ENCODE results near the gene KIF26A. TPM values are rescaled to one million over a fixed set of nuclear protein-coding genes. Genes with fewer than 3 reads are reported as not detected.

Gene KIF26A
- total RNA-seq, 1 donor from 2014 or later: 4.4 TPM

DNA sequence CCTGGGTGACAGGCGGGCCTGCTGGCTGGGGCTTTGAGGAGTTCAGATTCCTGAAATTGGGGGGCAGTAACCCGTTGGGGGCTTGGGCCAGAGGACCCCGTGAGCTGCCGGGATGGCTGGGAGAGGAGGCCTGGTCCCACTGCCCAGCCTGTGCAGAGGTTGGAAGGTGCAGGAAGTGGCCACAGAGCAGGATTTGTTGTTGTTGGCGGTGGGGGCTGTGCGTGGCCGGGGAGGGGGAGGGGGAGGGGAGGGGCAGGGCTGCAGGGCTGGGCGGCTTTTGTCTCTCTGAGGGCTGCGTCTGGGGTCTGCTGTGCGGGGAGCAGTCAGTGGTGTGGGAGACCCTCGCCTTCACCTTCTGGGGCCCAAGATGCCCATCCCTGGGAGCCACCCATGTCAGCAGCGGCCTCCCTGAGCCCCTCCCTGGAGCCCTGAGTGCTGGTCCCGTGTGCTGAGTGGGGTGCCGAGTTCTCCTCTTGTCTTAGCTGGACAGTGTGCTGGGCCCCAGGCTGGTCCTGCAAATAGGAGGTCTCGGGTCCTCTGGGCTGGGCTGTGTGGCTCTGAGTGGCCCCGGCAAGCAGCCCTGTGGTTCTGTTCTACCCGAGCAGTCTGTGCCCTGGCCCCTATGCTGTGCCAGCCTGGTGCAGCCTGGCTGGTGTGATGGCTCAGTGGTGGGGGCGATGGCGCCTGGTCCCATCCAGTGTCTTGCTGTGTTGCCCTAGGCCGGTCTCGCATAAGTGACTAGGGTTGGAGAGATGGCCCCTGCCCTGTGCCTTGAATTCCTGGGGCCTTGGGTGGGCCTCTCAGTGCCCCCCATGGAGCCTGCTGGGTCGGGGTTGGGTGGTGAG lies 10.3 kb downstream of the KIF26A start:
- no peaks in the 10 kb centered on the region for H3K4me1 ChIP-seq
- no peak overlapping the region for H3K27ac ChIP-seq
- no peaks in the 10 kb centered on the region for H3K36me3 ChIP-seq
- intact Hi-C loops (cut with DNase I): no loop called here
- DNase-seq (no peak), ATAC-seq (no peak)
- TF ChIP-seq, protein P1, sequence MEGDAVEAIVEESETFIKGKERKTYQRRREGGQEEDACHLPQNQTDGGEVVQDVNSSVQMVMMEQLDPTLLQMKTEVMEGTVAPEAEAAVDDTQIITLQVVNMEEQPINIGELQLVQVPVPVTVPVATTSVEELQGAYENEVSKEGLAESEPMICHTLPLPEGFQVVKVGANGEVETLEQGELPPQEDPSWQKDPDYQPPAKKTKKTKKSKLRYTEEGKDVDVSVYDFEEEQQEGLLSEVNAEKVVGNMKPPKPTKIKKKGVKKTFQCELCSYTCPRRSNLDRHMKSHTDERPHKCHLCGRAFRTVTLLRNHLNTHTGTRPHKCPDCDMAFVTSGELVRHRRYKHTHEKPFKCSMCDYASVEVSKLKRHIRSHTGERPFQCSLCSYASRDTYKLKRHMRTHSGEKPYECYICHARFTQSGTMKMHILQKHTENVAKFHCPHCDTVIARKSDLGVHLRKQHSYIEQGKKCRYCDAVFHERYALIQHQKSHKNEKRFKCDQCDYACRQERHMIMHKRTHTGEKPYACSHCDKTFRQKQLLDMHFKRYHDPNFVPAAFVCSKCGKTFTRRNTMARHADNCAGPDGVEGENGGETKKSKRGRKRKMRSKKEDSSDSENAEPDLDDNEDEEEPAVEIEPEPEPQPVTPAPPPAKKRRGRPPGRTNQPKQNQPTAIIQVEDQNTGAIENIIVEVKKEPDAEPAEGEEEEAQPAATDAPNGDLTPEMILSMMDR (IDR thresholded peaks at IDR 0.05): no peak
- no peaks in the 10 kb centered on the region for H3K27me3 ChIP-seq (ENCODE audit: low read depth)
- H3K4me3 ChIP-seq: no peak overlapping the region
- no peaks in the 10 kb centered on the region for H3K9me3 ChIP-seq

DNA sequence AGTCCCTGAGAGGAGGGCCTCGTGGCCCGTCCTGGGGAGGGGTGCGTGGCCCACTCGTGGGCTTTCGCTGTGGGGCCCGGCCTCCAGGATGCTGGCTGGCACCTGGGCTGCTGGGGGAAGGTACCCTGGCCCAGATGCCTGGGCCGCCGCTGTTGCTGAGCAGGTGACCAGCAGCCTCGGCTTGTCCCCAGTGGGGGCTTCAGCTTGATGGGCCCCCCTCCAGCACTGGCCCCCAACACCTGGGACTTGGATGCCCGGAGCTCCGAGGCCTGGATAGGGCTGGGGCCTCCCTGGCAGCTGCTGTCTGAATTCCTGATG lies 10.8 kb downstream of the KIF26A start:
- Histone ChIP-seq H3K36me3 (no peaks in the 10 kb centered on the region), H3K27ac (no peak overlapping the region), H3K27me3 (ENCODE audit: low read depth) (no peaks in the 10 kb centered on the region), H3K4me1 (no peaks in the 10 kb centered on the region), H3K4me3 (no peak overlapping the region), H3K9me3 (no peaks in the 10 kb centered on the region)
- intact Hi-C loops (cut with DNase I): no loop called here
- TF ChIP-seq, protein P1 (IDR thresholded peaks at IDR 0.05): no peak
- ATAC-seq: no peak
- DNase-seq: no peak

DNA sequence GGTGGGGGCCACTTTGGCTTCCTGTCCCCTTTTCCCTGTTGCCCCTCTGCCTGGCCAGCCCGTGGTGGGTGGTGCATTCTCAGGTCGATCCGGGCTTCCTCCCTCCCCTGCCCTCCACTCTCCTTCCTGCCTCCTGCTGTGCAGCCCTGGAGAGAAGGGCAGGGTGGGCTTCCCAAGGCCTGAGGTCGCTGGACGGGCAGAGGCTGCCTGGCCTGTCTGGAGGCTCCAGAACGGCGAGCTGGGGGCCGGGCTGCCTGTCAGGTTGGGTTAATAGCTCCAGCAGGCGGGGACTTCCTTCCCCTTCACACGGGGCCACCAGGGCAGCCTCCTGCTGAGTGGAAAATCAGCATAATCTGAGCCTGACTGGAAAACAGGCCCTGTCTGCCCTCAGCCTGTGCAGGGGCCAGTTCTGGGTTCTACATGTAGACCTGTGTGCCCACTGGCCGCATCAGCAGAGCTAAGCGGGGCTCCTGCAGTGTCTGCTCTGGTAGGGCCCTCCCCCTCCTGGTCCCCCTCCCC lies 11.3 kb downstream of the KIF26A start:
- Histone ChIP-seq H3K4me1 (no peaks in the 10 kb centered on the region), H3K36me3 (no peaks in the 10 kb centered on the region), H3K9me3 (no peaks in the 10 kb centered on the region), H3K27ac (no peak overlapping the region), H3K4me3 (no peak overlapping the region), H3K27me3 (ENCODE audit: low read depth) (no peaks in the 10 kb centered on the region)
- DNase-seq (no peak), ATAC-seq (no peak)
- TF ChIP-seq, protein P1 (IDR thresholded peaks at IDR 0.05): no peak
- intact Hi-C loops (cut with DNase I): no loop called here

DNA sequence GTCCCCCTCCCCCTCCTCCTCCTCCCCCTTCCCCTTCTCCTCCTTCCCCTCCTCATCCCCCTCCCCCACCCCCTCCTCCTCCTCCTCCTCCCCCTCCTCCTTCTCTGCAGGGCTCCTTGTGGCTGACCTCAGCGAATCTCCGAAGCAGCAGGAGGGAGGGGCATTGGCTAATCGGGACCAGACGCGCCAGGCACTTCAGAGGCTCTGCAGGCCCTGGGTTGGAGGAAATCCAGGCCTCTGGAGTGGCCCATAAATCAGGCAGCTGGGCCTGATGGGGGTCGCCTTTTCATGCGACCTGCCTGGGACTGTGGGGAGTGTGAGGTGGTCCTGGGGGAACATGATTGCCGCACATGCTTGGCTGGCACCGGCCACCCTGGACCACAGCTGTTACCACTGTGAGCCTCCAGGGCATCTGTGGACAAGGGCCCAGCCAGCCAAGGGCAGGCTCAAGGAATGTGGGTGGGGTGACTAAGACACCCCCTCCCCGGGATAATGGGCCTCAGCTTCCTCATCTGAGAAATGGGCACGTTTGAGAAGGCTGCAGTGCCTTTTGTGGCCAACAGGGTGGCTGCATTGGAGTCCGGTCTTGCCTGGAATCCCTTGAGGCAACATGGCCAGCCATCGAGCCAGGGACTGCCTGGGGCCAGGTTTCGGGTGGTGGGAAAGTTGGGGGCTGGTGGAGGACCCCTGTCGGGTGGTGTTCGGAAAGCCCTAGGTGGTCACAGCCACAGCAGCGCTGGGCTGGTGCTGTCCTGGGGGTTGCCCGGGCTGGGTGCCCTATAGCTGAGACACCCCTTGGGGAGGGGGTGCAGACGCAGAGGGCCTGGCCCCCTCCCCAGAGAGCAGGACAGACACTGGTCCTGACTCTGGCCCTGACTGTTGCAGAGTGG lies 12.0 kb downstream of the KIF26A start:
- H3K27me3 ChIP-seq (ENCODE audit: low read depth): no peaks in the 10 kb centered on the region
- no peaks in the 10 kb centered on the region for H3K36me3 ChIP-seq
- intact Hi-C loops (cut with DNase I): no loop called here
- H3K4me3 ChIP-seq: no peak overlapping the region
- DNase-seq (no peak), ATAC-seq (no peak)
- TF ChIP-seq, protein P1 (IDR thresholded peaks at IDR 0.05): no peak
- no peak overlapping the region for H3K27ac ChIP-seq
- H3K9me3 ChIP-seq: no peaks in the 10 kb centered on the region
- no peaks in the 10 kb centered on the region for H3K4me1 ChIP-seq

DNA sequence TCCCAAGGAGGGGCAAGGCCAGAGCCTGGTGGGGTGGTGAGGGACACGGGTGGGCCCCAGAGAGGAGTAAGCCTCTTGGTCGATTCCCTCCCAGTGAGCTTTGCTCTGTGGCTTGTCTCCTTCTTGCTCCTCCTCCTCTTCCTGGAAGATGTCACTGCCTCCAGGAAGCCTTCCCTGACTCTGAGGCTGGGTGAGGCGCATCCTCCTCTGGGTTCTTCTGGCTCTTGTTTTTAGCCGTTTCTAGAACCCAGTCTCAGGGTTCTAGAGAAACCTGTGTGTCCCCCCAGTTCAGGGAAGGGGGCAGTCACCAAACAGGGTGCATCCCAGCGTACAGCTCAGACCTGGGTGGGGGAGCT lies 12.6 kb downstream of the KIF26A start:
- no peak for DNase-seq
- H3K4me1 ChIP-seq: no peaks in the 10 kb centered on the region
- H3K27me3 ChIP-seq (ENCODE audit: low read depth): no peaks in the 10 kb centered on the region
- TF ChIP-seq, protein P1 (IDR thresholded peaks at IDR 0.05): no peak
- no peaks in the 10 kb centered on the region for H3K36me3 ChIP-seq
- H3K4me3 ChIP-seq: no peak overlapping the region
- no peak overlapping the region for H3K27ac ChIP-seq
- ATAC-seq: no peak
- H3K9me3 ChIP-seq: no peaks in the 10 kb centered on the region
- intact Hi-C loops (cut with DNase I): no loop called here

Measured in lower lobe of right lung (tissue), 2 donors.